Mesendoderm (in vitro differentiated cells): ENCODE results near the gene ADRB2.
A peak's percentile ranks its signal among the peaks of the same experiment; 100 is the strongest.

ENCODE experiments used
- DNase-seq: peaks from one replicate; pipeline ENCODE4 v3.0.0; 2013
- H2AK5ac ChIP-seq: 2 replicates; pipeline ENCODE4 v1.6.1; 2013; ENCODE audit warnings: low read length, inconsistent platforms
- H2BK120ac ChIP-seq: 2 replicates; pipeline ENCODE4 v1.6.1; 2013; ENCODE audit warnings: low read depth, mild to moderate bottlenecking, low read length, moderate library complexity, mixed read lengths
- H2BK15ac ChIP-seq: replicated peaks from 2 replicates; pipeline ENCODE4 v1.6.1; 2013; ENCODE audit warnings: low read depth, mild to moderate bottlenecking, moderate library complexity
- H2BK5ac ChIP-seq: 2 replicates; pipeline ENCODE4 v1.6.1; 2013; ENCODE audit warnings: low read length, inconsistent platforms
- H3K18ac ChIP-seq: 2 replicates; pipeline ENCODE4 v1.6.1; 2013; ENCODE audit warnings: mild to moderate bottlenecking, low read length, mixed read lengths
- H3K23ac ChIP-seq: one replicate; pipeline ENCODE4 v1.6.1; 2013; ENCODE audit warnings: low read length
- H3K27ac ChIP-seq: 2 replicates; pipeline ENCODE4 v1.5.1; 2013; ENCODE audit warnings: low read depth, mild to moderate bottlenecking, inconsistent platforms, low read length, moderate library complexity
- H3K27me3 ChIP-seq: 2 replicates; pipeline ENCODE4 v1.6.1; 2013; ENCODE audit warnings: low read length, control low read depth, mild to moderate bottlenecking, inconsistent platforms; ENCODE audit not compliant: insufficient read depth, poor library complexity
- H3K36me3 ChIP-seq: 2 replicates; pipeline ENCODE4 v1.6.1; 2013; ENCODE audit warnings: low read length, inconsistent platforms; ENCODE audit not compliant: control insufficient read depth, insufficient read depth
- H3K4ac ChIP-seq: one replicate; pipeline ENCODE4 v1.6.1; 2013; ENCODE audit warnings: low read depth, mild to moderate bottlenecking, low read length, moderate library complexity
- H3K4me1 ChIP-seq: 2 replicates; pipeline ENCODE4 v1.6.1; 2013; ENCODE audit warnings: low read depth, low read length, inconsistent platforms; ENCODE audit not compliant: control insufficient read depth
- H3K4me2 ChIP-seq: 2 replicates; pipeline ENCODE4 v1.6.1; 2013; ENCODE audit warnings: low read length
- H3K4me3 ChIP-seq: 2 replicates; pipeline ENCODE4 v1.5.1; 2013; ENCODE audit warnings: mild to moderate bottlenecking, low read length
- H3K56ac ChIP-seq: one replicate; pipeline ENCODE4 v1.6.1; 2013; ENCODE audit warnings: low read length
- H3K79me1 ChIP-seq: 2 replicates; pipeline ENCODE4 v1.6.1; 2013; ENCODE audit warnings: low read length, inconsistent platforms
- H3K79me2 ChIP-seq: 2 replicates; pipeline ENCODE4 v1.6.1; 2013; ENCODE audit warnings: mild to moderate bottlenecking, low read length; ENCODE audit not compliant: control insufficient read depth, insufficient read depth
- H3K9ac ChIP-seq: 2 replicates; pipeline ENCODE4 v1.6.1; 2013; ENCODE audit warnings: low read length, inconsistent platforms
- H4K5ac ChIP-seq: one replicate; pipeline ENCODE4 v1.6.1; 2013; ENCODE audit warnings: low read length
- H4K8ac ChIP-seq: one replicate; pipeline ENCODE4 v1.6.1; 2013; ENCODE audit warnings: low read depth, mild to moderate bottlenecking, control low read depth, low read length, moderate library complexity
- WGBS: extraction: QIAGEN DNeasy Blood & Tissue Kit; methylation state at CpG from one replicate; pipeline ENCODE4 v1.1.7; 2013; ENCODE audit warnings: low lambda C conversion rate, missing lambda C conversion rate; ENCODE audit not compliant: insufficient coverage; ENCODE audit errors: extremely low coverage; 5-methylcytosine and 5-hydroxymethylcytosine counted together

The ADRB2 gene

GRCh38 chr5:148833122-148833521, 6.7 kb downstream of the ADRB2 start:
- Histone ChIP-seq H3K27me3 (no peaks in the 10 kb centered on the region), H3K56ac (no peak overlapping the region), H2AK5ac (no peak overlapping the region), H4K5ac (no peak overlapping the region), H3K9ac (no peak overlapping the region), H3K36me3 (no peaks in the 10 kb centered on the region), H3K4me3 (no peak overlapping the region), H3K4ac (no peak overlapping the region), H3K27ac (no peak overlapping the region), H4K8ac (no peak overlapping the region), H3K79me2 (no peaks in the 10 kb centered on the region), H2BK120ac (no peak overlapping the region), H3K4me2 (no peak overlapping the region), H2BK5ac (no peak overlapping the region), H3K79me1 (no peaks in the 10 kb centered on the region), H3K4me1 (peaks cover 7% of the 10 kb centered on the region), H3K18ac (no peak overlapping the region), H3K23ac (no peak overlapping the region), H2BK15ac (no peak overlapping the region)
- peak; percentile 30 for DNase-seq
- WGBS = no CpG with 5 or more reads among the region's 2 CpGs

GRCh38 chr5:148833925-148834324, 7.5 kb downstream of the ADRB2 start:
- Histone ChIP-seq H3K79me2 (no peaks in the 10 kb centered on the region), H3K4ac (no peak overlapping the region), H3K23ac (no peak overlapping the region), H3K56ac (no peak overlapping the region), H2BK15ac (no peak overlapping the region), H3K18ac (no peak overlapping the region), H3K27me3 (no peaks in the 10 kb centered on the region), H3K79me1 (no peaks in the 10 kb centered on the region), H3K27ac (no peak overlapping the region), H4K5ac (no peak overlapping the region), H3K4me3 (no peak overlapping the region), H3K4me1 (peaks cover 7% of the 10 kb centered on the region), H2BK5ac (no peak overlapping the region), H3K36me3 (no peaks in the 10 kb centered on the region), H2BK120ac (no peak overlapping the region), H2AK5ac (no peak overlapping the region), H3K4me2 (no peak overlapping the region), H3K9ac (no peak overlapping the region), H4K8ac (no peak overlapping the region)
- DNase-seq = no peak
- no CpG with 5 or more reads among the region's 2 CpGs for WGBS

DNA sequence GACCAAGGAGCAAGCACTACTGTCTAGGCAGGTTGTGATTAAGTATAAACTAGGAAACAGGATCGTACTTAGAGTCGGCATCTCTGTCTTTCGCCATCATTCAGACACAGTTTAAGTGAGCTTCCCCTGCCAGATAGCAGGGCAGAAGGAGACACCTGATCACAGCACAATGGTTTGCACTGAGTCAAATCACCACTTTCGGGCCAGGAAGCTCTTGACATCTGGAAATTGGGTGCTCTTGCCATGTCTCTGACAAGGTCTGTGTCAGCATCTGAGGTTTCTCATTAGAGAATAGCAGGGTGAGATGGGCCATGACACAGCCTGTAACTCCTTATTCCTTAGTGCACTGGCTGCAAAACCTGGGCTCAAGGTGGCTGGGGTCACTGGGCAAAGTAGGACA, 8.3 kb downstream of the ADRB2 start:
- Histone ChIP-seq H3K79me1 (no peaks in the 10 kb centered on the region), H3K79me2 (no peaks in the 10 kb centered on the region), H3K27ac (no peak overlapping the region), H3K4ac (no peak overlapping the region), H2BK15ac (no peak overlapping the region), H3K4me3 (no peak overlapping the region), H3K9ac (no peak overlapping the region), H3K4me1 (peaks cover 7% of the 10 kb centered on the region), H2AK5ac (no peak overlapping the region), H3K23ac (no peak overlapping the region), H4K5ac (no peak overlapping the region), H2BK5ac (no peak overlapping the region), H3K27me3 (no peaks in the 10 kb centered on the region), H3K36me3 (no peaks in the 10 kb centered on the region), H4K8ac (no peak overlapping the region), H3K18ac (no peak overlapping the region), H2BK120ac (no peak overlapping the region), H3K4me2 (no peak overlapping the region), H3K56ac (no peak overlapping the region)
- DNase-seq = no peak
- no CpG with 5 or more reads among the region's 4 CpGs for whole genome bisulfite sequencing

DNA sequence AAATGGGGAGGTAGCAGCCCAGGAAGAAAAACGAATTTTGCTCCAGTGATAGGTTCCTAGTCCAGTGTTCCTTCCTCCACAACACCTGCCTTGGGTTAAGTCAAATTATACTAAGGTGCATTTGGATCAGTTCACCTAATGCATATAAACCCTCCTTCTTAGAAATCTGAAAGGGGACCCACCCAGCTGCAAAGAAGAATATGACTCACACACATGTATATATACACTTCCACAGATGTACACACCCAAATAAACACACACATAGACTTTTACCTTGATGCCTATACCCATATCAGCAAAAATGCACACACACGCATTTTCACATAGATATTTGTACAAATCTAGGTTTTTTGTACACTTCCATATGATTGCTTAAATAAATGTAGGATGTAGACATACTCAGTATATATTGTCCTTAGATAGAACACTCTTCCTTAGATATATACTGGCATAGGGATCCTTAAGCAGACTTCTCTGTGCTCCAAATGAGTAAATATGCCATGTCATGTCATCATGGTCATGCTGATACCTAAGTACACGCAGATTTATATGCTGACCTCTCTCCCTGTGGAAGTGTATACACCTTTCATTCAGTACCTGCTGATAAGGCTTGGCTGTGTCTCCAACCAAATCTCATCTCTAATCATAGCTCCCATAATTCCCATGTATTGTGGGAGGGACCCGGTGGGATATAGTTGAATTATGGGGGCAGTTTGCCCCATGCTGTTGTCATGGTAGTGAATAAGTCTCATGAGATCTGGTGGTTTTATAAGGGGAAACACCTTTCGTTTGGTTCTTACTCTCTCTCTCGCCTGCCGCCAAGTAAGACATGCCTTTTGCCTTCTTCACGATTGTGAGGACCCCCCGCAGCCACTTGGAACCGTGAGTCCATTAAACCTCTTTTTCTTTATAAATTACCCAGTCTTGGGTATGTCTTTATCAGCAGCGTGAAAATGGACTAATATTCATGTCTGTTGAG, 10.2 kb downstream of the ADRB2 start:
- Histone ChIP-seq H3K4ac (no peak overlapping the region), H3K36me3 (no peaks in the 10 kb centered on the region), H3K27ac (no peak overlapping the region), H3K27me3 (no peaks in the 10 kb centered on the region), H2BK15ac (no peak overlapping the region), H3K79me2 (no peaks in the 10 kb centered on the region), H3K56ac (no peak overlapping the region), H3K23ac (no peak overlapping the region), H3K4me1 (peaks cover 2% of the 10 kb centered on the region), H4K5ac (no peak overlapping the region), H3K79me1 (no peaks in the 10 kb centered on the region), H2BK120ac (no peak overlapping the region), H3K9ac (no peak overlapping the region), H3K4me2 (no peak overlapping the region), H2BK5ac (no peak overlapping the region), H4K8ac (no peak overlapping the region), H3K18ac (no peak overlapping the region), H3K4me3 (no peak overlapping the region), H2AK5ac (no peak overlapping the region)
- DNase-seq = no peak
- WGBS = no CpG with 5 or more reads among the region's 11 CpGs

DNA sequence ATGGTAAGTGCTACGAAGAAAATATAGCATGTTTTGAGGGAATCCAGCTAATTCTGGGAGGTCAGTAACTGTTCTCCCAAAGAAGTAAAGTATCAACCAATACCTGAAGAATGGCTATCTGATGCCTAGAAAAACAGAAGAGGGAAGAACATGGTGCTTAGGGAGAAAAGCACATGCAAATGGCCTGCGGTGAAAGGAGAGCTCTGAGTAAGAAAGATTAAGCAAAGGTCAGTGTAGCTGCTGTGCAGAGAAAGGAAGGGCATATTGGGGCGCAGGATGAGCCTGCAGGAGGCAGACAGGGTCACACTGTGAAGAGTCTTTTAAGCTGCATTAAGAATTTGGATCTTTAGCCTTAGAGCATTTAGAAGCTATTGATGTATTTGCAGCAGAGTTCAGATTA, 11.0 kb downstream of the ADRB2 start:
- H3K27ac ChIP-seq = no peak overlapping the region
- H3K4me2 ChIP-seq = no peak overlapping the region
- no peak overlapping the region for H4K5ac ChIP-seq
- no peak overlapping the region for H4K8ac ChIP-seq
- no peak overlapping the region for H3K18ac ChIP-seq
- no peak overlapping the region for H2AK5ac ChIP-seq
- H3K79me2 ChIP-seq = no peaks in the 10 kb centered on the region
- H3K56ac ChIP-seq = no peak overlapping the region
- no peaks in the 10 kb centered on the region for H3K27me3 ChIP-seq
- DNase-seq = no peak
- no peak overlapping the region for H3K23ac ChIP-seq
- no peaks in the 10 kb centered on the region for H3K79me1 ChIP-seq
- no peak overlapping the region for H3K4me3 ChIP-seq
- H3K4me1 ChIP-seq = peaks cover 2% of the 10 kb centered on the region
- no peak overlapping the region for H2BK120ac ChIP-seq
- no peaks in the 10 kb centered on the region for H3K36me3 ChIP-seq
- H2BK5ac ChIP-seq = no peak overlapping the region
- no peak overlapping the region for H3K4ac ChIP-seq
- H2BK15ac ChIP-seq = no peak overlapping the region
- H3K9ac ChIP-seq = no peak overlapping the region
- whole genome bisulfite sequencing = no CpG with 5 or more reads among the region's 3 CpGs
